ENCODE data around the gene LDLRAD1. TPM values are rescaled to one million over a fixed set of nuclear protein-coding genes. Genes with fewer than 3 reads are reported as not detected.

Gene LDLRAD1
- total and polyA plus RNA-seq, 2 of the 13 experiments (the other 11 are each of a cell fraction or from before 2014, with no cell fraction given) = 2.5 to 14.0 TPM

DNA sequence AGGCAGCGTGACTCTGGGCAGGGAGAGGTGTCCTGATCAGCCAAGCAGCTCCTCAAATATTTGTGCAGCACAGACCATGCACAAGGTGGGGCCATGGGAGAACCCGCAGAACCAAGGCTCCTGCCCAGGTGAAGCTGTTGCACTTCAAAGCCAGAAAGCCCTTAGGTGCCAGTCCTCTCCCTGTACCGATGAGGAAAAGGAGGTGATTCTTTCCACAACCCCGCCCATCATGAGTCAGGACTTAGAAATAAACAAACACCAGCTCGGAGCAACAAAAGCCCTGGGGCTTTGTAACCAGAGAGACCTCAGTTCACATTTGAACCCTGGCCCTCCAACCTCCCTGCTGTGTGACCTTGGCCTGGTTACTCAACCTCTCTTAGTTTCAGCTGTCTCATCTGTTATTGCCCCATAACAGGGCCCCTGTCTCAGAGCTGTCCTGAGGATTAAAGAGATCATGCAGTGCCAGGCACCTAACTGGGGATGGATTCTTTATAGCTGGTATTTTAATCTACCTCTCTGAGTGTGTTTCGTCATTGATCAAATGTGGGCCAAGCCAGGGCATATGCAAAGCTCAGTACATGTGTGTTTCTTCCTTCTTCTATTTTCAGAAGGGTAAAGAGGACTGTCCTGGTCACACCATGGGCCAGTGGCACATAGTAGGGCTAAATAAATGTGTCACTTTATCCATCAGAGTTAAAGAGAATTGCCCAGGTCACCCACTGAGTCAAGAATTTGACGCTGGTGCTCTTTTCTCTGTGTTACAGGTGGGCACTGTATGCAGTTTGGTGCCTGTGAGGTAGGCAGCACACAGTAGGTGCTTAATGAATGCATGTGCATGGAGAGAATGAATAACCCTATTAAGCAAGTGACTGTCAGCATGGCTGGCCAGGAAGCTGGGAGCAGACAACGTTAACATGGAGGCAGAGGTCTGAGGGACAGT is 1.4 kb downstream of the LDLRAD1 start (continued):
- no peak for TF ChIP-seq GFI1 (CRISPR knock-in tag; IDR thresholded peaks at IDR 0.05; ENCODE audit: borderline replicate concordance)
- no peak for TF ChIP-seq USF2 (IDR thresholded peaks at IDR 0.05; ENCODE audit: low read depth, low read length)
- no peak for TF ChIP-seq USF2 (CRISPR knock-in tag; IDR thresholded peaks at IDR 0.05; ENCODE audit: borderline replicate concordance)
- TF ChIP-seq KDM6A (CRISPR knock-in tag; IDR thresholded peaks at IDR 0.05; ENCODE audit: low read depth) = peak; percentile 72; the same call in 1 of the 2 replicates
- TF ChIP-seq ZNF468 (CRISPR knock-in tag; IDR thresholded peaks at IDR 0.05) = 0 out of 2 replicates have a peak, but pooled peaks have one; percentile 69
- peak; percentile 96 for TF ChIP-seq RARA (CRISPR knock-in tag; IDR thresholded peaks at IDR 0.05)

DNA sequence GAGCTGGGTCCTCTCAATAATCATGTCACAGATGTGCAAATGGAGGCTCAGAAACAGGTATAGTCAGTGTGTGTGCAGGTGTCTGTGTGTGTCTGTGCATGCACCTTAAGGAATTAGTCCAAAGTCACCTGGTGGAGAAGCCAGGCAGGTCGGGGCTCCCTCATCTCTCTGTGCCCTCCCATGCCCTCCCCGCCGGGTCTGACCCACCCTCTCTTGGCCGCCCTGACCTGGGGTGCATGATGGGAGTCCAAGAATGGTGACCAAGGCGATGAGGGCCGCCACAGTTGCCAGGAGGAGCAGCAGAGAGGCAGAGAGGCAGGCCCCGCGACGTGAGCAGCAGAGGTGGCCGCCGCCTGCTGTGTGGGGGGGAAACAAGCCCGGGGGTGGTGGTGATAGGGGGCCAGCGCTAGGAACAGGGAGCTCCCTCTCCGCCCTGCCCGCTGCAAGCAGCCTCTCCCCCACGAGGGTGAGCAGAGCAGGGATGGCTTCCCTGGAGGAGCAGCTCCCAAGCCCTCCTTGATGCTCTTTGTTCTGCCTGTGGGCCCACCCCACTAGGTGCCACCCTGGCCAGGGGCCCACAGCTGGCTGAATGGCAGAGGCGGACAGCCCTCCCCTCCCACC is 3.9 kb downstream of the LDLRAD1 start:
- no peak overlapping the region for H3K9ac ChIP-seq (ENCODE audit: insufficient read depth, low read depth, low read length)
- H2AFZ ChIP-seq (ENCODE audit: low read length) = no peak overlapping the region
- ATAC-seq = no peak
- CTCF ChIA-PET (ENCODE audit: low intra/inter-chr PET ratio, low total read pairs) = no interaction called here
- WGBS (ENCODE audit: low lambda C conversion rate) = 75% methylated on average over 7 of the region's 17 CpGs
- FAIRE-seq = no peak
- peaks cover 67% of the 10 kb centered on the region for H3K4me1 ChIP-seq (ENCODE audit: insufficient read depth, low read length)
- H3K9me3 ChIP-seq (ENCODE audit: low read length) = no peaks in the 10 kb centered on the region
- no peaks in the 10 kb centered on the region for H3K36me3 ChIP-seq (replicated peaks in 1 of 2; ENCODE audit: control insufficient read depth in 1 of 2, insufficient read depth in 2 of 2, low read length in 2 of 2)
- TF ChIP-seq GABPA (IDR thresholded peaks at IDR 0.05; ENCODE audit: low read depth, low read length) = 0 out of 2 replicates have a peak, but pooled peaks have one; percentile 9
- TF ChIP-seq GABPA (CRISPR knock-in tag; IDR thresholded peaks at IDR 0.05; ENCODE audit: low read depth) = no peak
- TF ChIP-seq ZBTB33 (CRISPR knock-in tag; IDR thresholded peaks at IDR 0.05) = peak; percentile 85
- TF ChIP-seq HMG20B (CRISPR knock-in tag; conservative IDR thresholded peaks at IDR 0.05) = no peak
- H3K4me2 ChIP-seq (ENCODE audit: low read depth, low read length) = no peak overlapping the region
- POLR2A ChIA-PET = interaction anchor here (1.6 kb wide), 1 partner anchor 31 kb away, joined by 5 read pairs; no protein-coding TSS in a partner anchor
- no peak overlapping the region for H3K27ac ChIP-seq (ENCODE audit: extremely low read length, insufficient read depth, low read length)
- BruUV-seq (replicated peaks) = no TSS peak
- intact Hi-C loops (cut with micrococcal nuclease; ENCODE audit: unreplicated experiment) (no loop called here), in situ Hi-C loops (cut with HindIII; ENCODE audit: extremely low pct_ligation_motif_present, low pct_unique_long_range_greater_than_20kb) (no loop called here)
- no peak overlapping the region for H3K4me3 ChIP-seq (replicated peaks in 1 of 3; ENCODE audit: insufficient read depth in 1 of 3, low read depth in 2 of 3, low read length in 3 of 3)
- no peaks in the 10 kb centered on the region for H3K79me2 ChIP-seq (ENCODE audit: insufficient read depth, low read length)
- no peaks in the 10 kb centered on the region for H4K20me1 ChIP-seq (ENCODE audit: insufficient read depth, low read length)
- no peak for DNase-seq (ENCODE audit: low spot score)
- no peaks in the 10 kb centered on the region for H3K27me3 ChIP-seq (ENCODE audit: control insufficient read depth in 1 of 2, insufficient read depth in 2 of 2, low read length in 2 of 2)

Data from HepG2 (cell line).